H1 (cell line): Measurements from ENCODE around the gene APEH. TPM values are rescaled to one million over a fixed set of nuclear protein-coding genes. Genes with fewer than 3 reads are reported as not detected.

Experiments used
- CTCF ChIA-PET: fragments of 300-600 bp; sonication (Branson Sonifier 250); formaldehyde crosslinking; loops from one replicate; lab custom pipeline; 2021; ENCODE audit not compliant: partially characterized antibody; lab: Charles Lee
- POLR2A ChIA-PET: fragments of 300-600 bp; sonication (Branson Sonifier 250); formaldehyde crosslinking; loops from one replicate; lab custom pipeline; 2021; ENCODE audit warnings: inconsistent platforms; ENCODE audit not compliant: partially characterized antibody; lab: Charles Lee
- DNase-seq, 2 experiments: peaks; one replicate each; pipeline versions ENCODE4 v3.0.0 to v3.0.0-alpha.2; 2010 to 2022; ENCODE audit warnings: low spot score in 2 of 2, low read depth in 1 of 2, mixed read lengths in 1 of 2
- FAIRE-seq: peaks from 2 replicates; lab custom pipeline; 2011; peaks lifted over from hg19 to GRCh38; lab: Jason Lieb, UNC
- H2AFZ ChIP-seq: 2 replicates; pipeline ENCODE4 v1.8.1; 2012; ENCODE audit warnings: low read length, inconsistent platforms
- H2AK5ac ChIP-seq: 2 replicates; pipeline ENCODE4 v1.6.1; 2013; ENCODE audit warnings: low read depth, low read length
- H2BK120ac ChIP-seq: replicated peaks from 2 replicates; pipeline ENCODE3; 2013; ENCODE audit warnings: low read depth, low read length, inconsistent platforms
- H2BK12ac ChIP-seq: 2 replicates; pipeline ENCODE4 v1.6.1; 2013; ENCODE audit warnings: low read depth, low read length
- H2BK15ac ChIP-seq: 2 replicates; pipeline ENCODE4 v1.6.1; 2013; ENCODE audit warnings: low read length
- H2BK20ac ChIP-seq: 2 replicates; pipeline ENCODE4 v1.6.1; 2013; ENCODE audit warnings: low read length
- H2BK5ac ChIP-seq: 2 replicates; pipeline ENCODE4 v1.6.1; 2013; ENCODE audit warnings: low read depth, low read length
- H3K14ac ChIP-seq: 2 replicates; pipeline ENCODE4 v1.6.1; 2013; ENCODE audit warnings: inconsistent platforms; ENCODE audit not compliant: insufficient read length
- H3K18ac ChIP-seq: 2 replicates; pipeline ENCODE4 v1.6.1; 2013; ENCODE audit warnings: low read length; ENCODE audit errors: extremely low read depth
- H3K23ac ChIP-seq: 2 replicates; pipeline ENCODE4 v1.6.1; 2013; ENCODE audit warnings: inconsistent platforms; ENCODE audit not compliant: insufficient read length
- H3K23me2 ChIP-seq: 2 replicates; pipeline ENCODE4 v1.6.1; 2013; ENCODE audit warnings: low read depth, low read length
- H3K27ac ChIP-seq: 2 replicates; pipeline ENCODE4 v1.6.1; 2011; ENCODE audit warnings: low read depth, low read length, inconsistent platforms
- H3K27me3 ChIP-seq, 4 experiments: replicated peaks in 1 of 4; 1 replicate in 1 of 4; 2 replicates in 3 of 4; pipeline versions ENCODE4 v1.6.1 to v1.8.1; 2011 to 2013; ENCODE audit warnings: low read length in 3 of 4, mild to moderate bottlenecking in 3 of 4, inconsistent platforms in 2 of 4, mixed read lengths in 2 of 4, moderate library complexity in 1 of 4; ENCODE audit not compliant: control insufficient read depth in 3 of 4, insufficient read depth in 3 of 4; ENCODE audit errors: extremely low read depth in 1 of 4
- H3K36me3 ChIP-seq, 4 experiments: 2 replicates each; pipeline versions ENCODE4 v1.6.1 to v1.8.1; 2011 to 2013; ENCODE audit warnings: mild to moderate bottlenecking in 4 of 4, low read length in 3 of 4, moderate library complexity in 2 of 4, control low read depth in 1 of 4, inconsistent platforms in 1 of 4; ENCODE audit not compliant: insufficient read depth in 4 of 4, control insufficient read depth in 2 of 4
- H3K4ac ChIP-seq: replicated peaks from 2 replicates; pipeline ENCODE3; 2013; ENCODE audit warnings: low read length, low read depth, mixed read lengths, inconsistent platforms; ENCODE audit not compliant: insufficient read length
- H3K4me1 ChIP-seq, 4 experiments: replicated peaks in 1 of 4; 1 replicate in 1 of 4; 2 replicates in 3 of 4; pipeline versions ENCODE4 v1.6.1 to v1.8.1; 2011 to 2013; ENCODE audit warnings: low read length in 3 of 4, inconsistent platforms in 2 of 4, mixed read lengths in 1 of 4; ENCODE audit not compliant: insufficient read depth in 4 of 4, control insufficient read depth in 3 of 4
- H3K4me2 ChIP-seq, 2 experiments: 2 replicates each; pipeline versions ENCODE4 v1.6.1 to v1.8.1; 2011 to 2013; ENCODE audit warnings: low read depth in 2 of 2, low read length in 2 of 2, control low read depth in 1 of 2, inconsistent platforms in 1 of 2, mild to moderate bottlenecking in 1 of 2; ENCODE audit not compliant: insufficient read depth in 1 of 2
- H3K4me3 ChIP-seq, 4 experiments: fragments of 200-600, 300-600 bp in 1 of 4; sonication (generic), shearing (Covaris generic), sonication (Bioruptor Twin) in 1 of 4; 2 replicates each; pipeline versions ENCODE4 v1.5.1 to v1.8.1; 2011 to 2016; ENCODE audit warnings: low read length in 4 of 4, low read depth in 3 of 4, control low read depth in 2 of 4, inconsistent platforms in 2 of 4, mild to moderate bottlenecking in 2 of 4, mixed read lengths in 1 of 4, moderate library complexity in 1 of 4; ENCODE audit not compliant: insufficient read depth in 2 of 4; ENCODE audit errors: extremely low read depth in 1 of 4
- H3K56ac ChIP-seq: replicated peaks from 2 replicates; pipeline ENCODE3; 2013; ENCODE audit warnings: low read depth, mild to moderate bottlenecking, mixed read lengths, low read length, inconsistent platforms; ENCODE audit not compliant: insufficient read length
- H3K79me1 ChIP-seq: 2 replicates; pipeline ENCODE4 v1.6.1; 2013; ENCODE audit warnings: low read depth, low read length, control low read depth
- H3K79me2 ChIP-seq, 2 experiments: 2 replicates each; pipeline versions ENCODE4 v1.6.1 to v1.8.1; 2012 to 2013; ENCODE audit warnings: low read length in 2 of 2, mild to moderate bottlenecking in 2 of 2, inconsistent platforms in 1 of 2; ENCODE audit not compliant: insufficient read depth in 2 of 2, control insufficient read depth in 1 of 2
- H3K9ac ChIP-seq, 4 experiments: replicated peaks in 1 of 4; 1 replicate in 1 of 4; 2 replicates in 3 of 4; pipeline versions ENCODE4 v1.6.1 to v1.8.1; 2011 to 2013; ENCODE audit warnings: low read depth in 3 of 4, low read length in 3 of 4, control low read depth in 2 of 4, mild to moderate bottlenecking in 2 of 4, moderate library complexity in 2 of 4, inconsistent platforms in 1 of 4; ENCODE audit errors: extremely low read depth in 1 of 4
- H3K9me3 ChIP-seq, 2 experiments: 2 replicates each; pipeline versions ENCODE4 v1.6.1 to v1.8.1; 2012 to 2013; ENCODE audit warnings: mild to moderate bottlenecking in 2 of 2, moderate library complexity in 2 of 2, control low read depth in 1 of 2, inconsistent platforms in 1 of 2, low read depth in 1 of 2, low read length in 1 of 2, mixed read lengths in 1 of 2; ENCODE audit not compliant: insufficient read depth in 2 of 2
- H4K20me1 ChIP-seq, 2 experiments: replicated peaks in 1 of 2; 2 replicates each; pipeline versions ENCODE3 to v1.8.1; 2011 to 2013; ENCODE audit warnings: inconsistent platforms in 2 of 2, low read length in 2 of 2, mild to moderate bottlenecking in 1 of 2; ENCODE audit not compliant: insufficient read depth in 2 of 2, control insufficient read depth in 1 of 2
- H4K5ac ChIP-seq: 2 replicates; pipeline ENCODE4 v1.6.1; 2013; ENCODE audit warnings: low read length, low read depth, mixed read lengths, inconsistent platforms; ENCODE audit not compliant: insufficient read length
- H4K8ac ChIP-seq: 2 replicates; pipeline ENCODE4 v1.8.0; 2013; ENCODE audit warnings: mild to moderate bottlenecking, moderate library complexity, low read length, inconsistent platforms; ENCODE audit not compliant: insufficient read depth; ENCODE audit errors: extremely low read depth
- H4K91ac ChIP-seq: replicated peaks from 2 replicates; pipeline ENCODE3; 2013; ENCODE audit warnings: low read length, mixed read lengths, inconsistent platforms; ENCODE audit not compliant: insufficient read length
- CREB1 ChIP-seq: IDR thresholded peaks from 2 replicates; pipeline ENCODE4 v1.6.1; 2012; ENCODE audit warnings: inconsistent platforms
- NRF1 ChIP-seq: IDR thresholded peaks from 2 replicates; pipeline ENCODE4 v1.6.1; 2011; ENCODE audit warnings: mild to moderate bottlenecking, low read depth, low read length, improper control_type of control experiment
- SUZ12 ChIP-seq: fragments of 200-600 bp; sonication (generic); IDR thresholded peaks from 2 replicates; pipeline ENCODE4 v1.6.1; 2012; ENCODE audit warnings: mild to moderate bottlenecking, inconsistent platforms, low read length, moderate library complexity, mixed read lengths
- WGBS, 2 experiments: shearing (Covaris generic) in 1 of 2; methylation state at CpG; one replicate each; pipeline versions ENCODE4 v1.1.6 to v1.1.7; 2013 to 2015; ENCODE audit warnings: low lambda C conversion rate in 2 of 2, mixed read lengths in 2 of 2, inconsistent platforms in 1 of 2, low coverage in 1 of 2, missing lambda C conversion rate in 1 of 2; ENCODE audit not compliant: insufficient replicate concordance in 2 of 2, insufficient coverage in 1 of 2, insufficient read length in 1 of 2; ENCODE audit errors: extremely low coverage in 1 of 2, missing lambda C conversion rate in 1 of 2; 5-methylcytosine and 5-hydroxymethylcytosine counted together
- polyA plus RNA-seq, 7 experiments: library from polyadenylated mRNA; depleted of rRNA in 3 of 7; stranded (reverse) in 5 of 7; unstranded in 2 of 7; fragments of >200 nt in 5 of 7; fragments of 200-250 nt in 2 of 7; gene quantifications; 1 replicate in 5 of 7; 2 replicates in 1 of 7; 4 replicates in 1 of 7; pipeline versions ENCODE4 v1.2.1 to v1.2.3, GENCODE V29; 2011 to 2013; ENCODE audit warnings: missing spikeins in 2 of 7, mixed read lengths in 2 of 7
- total RNA-seq: library from RNA; stranded (reverse); fragmentation: NEBNext Ultra II Directional; extraction: Animal tissue kit (Norgen Biotek cat#: 25700); gene quantifications from 2 replicates; pipeline ENCODE4 v1.2.1, GENCODE V29; 2021
- TF ChIP-seq, protein P1 (sequence below): IDR thresholded peaks from 2 replicates; pipeline ENCODE4 v1.6.1; 2012; ENCODE audit warnings: inconsistent platforms
- TF ChIP-seq, protein P2 (sequence below), 3 experiments: IDR thresholded peaks; 1 replicate in 2 of 3; 2 replicates in 1 of 3; pipeline versions ENCODE4 v1.5.1 to v1.6.1; 2011; ENCODE audit warnings: low read length in 3 of 3, mild to moderate bottlenecking in 3 of 3, inconsistent platforms in 2 of 3, low read depth in 1 of 3, moderate library complexity in 1 of 3; ENCODE audit not compliant: insufficient read depth in 1 of 3; ENCODE audit errors: control extremely low read depth in 1 of 3
- TF ChIP-seq, protein P3 (sequence below): IDR thresholded peaks from 2 replicates; pipeline ENCODE4 v1.6.1; 2012; ENCODE audit warnings: inconsistent platforms

Gene APEH
- total and polyA plus RNA-seq, 2 of the 8 experiments (the other 6 are each of a cell fraction or from before 2014, with no cell fraction given): 222 to 260 TPM

DNA sequence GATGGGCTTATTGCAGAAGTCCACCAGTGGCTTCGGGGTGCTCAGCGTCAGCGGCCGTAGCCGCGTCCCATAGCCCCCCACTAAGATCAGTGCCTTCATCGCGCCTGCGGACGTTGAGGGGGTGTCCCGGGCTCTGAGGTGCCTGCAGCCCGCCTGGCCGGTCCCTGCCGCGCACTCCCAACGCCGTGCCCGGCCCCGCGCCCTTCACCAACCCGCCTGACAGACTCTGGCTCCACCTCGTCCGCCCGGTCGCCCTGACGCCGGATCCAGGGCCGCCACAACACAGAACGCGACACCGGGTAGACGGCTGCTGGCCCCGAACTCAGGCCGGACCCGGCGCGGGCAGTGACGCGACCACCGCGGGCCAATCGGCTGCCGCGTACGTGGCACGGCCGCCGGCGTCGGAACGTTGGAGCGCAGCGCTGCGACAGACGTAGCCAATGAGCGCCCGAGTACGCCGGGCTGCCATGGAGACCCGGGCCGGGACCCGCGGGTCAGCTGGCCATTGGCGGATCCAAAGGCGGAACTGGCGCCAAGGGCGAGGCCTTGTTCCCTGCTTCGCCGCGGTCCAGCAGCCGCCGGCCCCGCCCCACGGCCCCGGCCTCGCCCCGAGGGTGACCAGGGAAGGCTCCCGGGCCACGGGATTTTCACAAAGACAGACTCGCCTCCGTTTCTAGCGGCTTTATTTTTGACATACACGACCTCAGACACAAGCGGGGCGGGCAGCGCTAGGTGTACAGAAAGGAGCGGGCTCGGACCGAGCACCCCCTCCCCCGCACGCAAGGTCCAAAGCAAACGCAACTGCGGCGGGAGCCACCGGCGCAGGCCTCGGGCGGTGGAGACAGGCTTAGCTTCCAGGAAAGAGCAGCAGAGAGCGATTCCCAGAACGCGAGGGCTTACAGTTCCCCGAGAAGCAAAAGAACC is 49.7 kb downstream of the APEH start, which contains the start of gene GMPPB:
GMPPB (minus strand) TSS at position 324 of the 924 bp plus-strand sequence; CDS start at position 99, 225 bp downstream.
- Histone ChIP-seq H3K4me1 (peaks cover 0 to 19% (median 8%) of the 10 kb centered on the region in 4 experiments; a peak in 6 of 7 replicates), H2AK5ac (peak within 1 kb of the TSS; percentile 69; the same call in 1 of the 2 replicates), H3K36me3 (peaks cover 10 to 20% (median 18%) of the 10 kb centered on the region in 4 experiments), H4K5ac (peak within 1 kb of the TSS; percentile 39), H2BK120ac (no peak within 1 kb of the TSS), H3K27me3 (no peaks in the 10 kb centered on the region), H3K9ac (peak within 1 kb of the TSS; percentile 76 to 90 (median 86)), H3K9me3 (no peaks in the 10 kb centered on the region), H3K4me3 (peak within 1 kb of the TSS; percentile 72 to 97 (median 94)), H4K20me1 (peaks cover 7 to 23% of the 10 kb centered on the region in 2 experiments), H2BK20ac (no peak within 1 kb of the TSS), H2BK12ac (no peak within 1 kb of the TSS; the same call in 1 of the 2 replicates), H3K23ac (no peak within 1 kb of the TSS), H3K27ac (peak within 1 kb of the TSS; percentile 80), H2AFZ (peak within 1 kb of the TSS; percentile 43; the same call in 1 of the 2 replicates), H3K14ac (no peak within 1 kb of the TSS), H3K23me2 (peaks cover 12% of the 10 kb centered on the region; the same call in 1 of the 2 replicates), H3K79me2 (peaks cover 0 to 8% of the 10 kb centered on the region in 2 experiments; a peak in 1 of 4 replicates), H3K18ac (no peak within 1 kb of the TSS; the same call in none of the 2 replicates), H3K4me2 (peak within 1 kb of the TSS; percentile 59 to 92), H4K91ac (peak within 1 kb of the TSS; percentile 64), H2BK5ac (peak within 1 kb of the TSS; percentile 83), H3K4ac (peak within 1 kb of the TSS; percentile 32), H4K8ac (peak within 1 kb of the TSS; percentile 94), H3K56ac (peak within 1 kb of the TSS; percentile 50), H3K79me1 (peaks cover 5% of the 10 kb centered on the region; the same call in 1 of the 2 replicates), H2BK15ac (no peak within 1 kb of the TSS)
- ChIA-PET POLR2A (interaction anchor here (0.6 to 7.3 kb wide), 11 partner anchors 9 to 554 kb away, joined by 3 to 41 read pairs (median 4); partner anchors contain the start of gene IP6K1), CTCF (interaction anchor here (0.8 to 1.5 kb wide), 8 partner anchors 20 to 206 kb away, joined by 3 to 14 read pairs (median 3); partner anchors contain the start of genes IP6K1 and MON1A)
- 2% methylated on average over 81 of the region's 102 CpGs; no CpG with 5 or more reads in 1 of the 2 experiments for WGBS, 2 experiments
- peak; percentile 91 to 97 for DNase-seq
- no peak for FAIRE-seq
- TF ChIP-seq, protein P1, sequence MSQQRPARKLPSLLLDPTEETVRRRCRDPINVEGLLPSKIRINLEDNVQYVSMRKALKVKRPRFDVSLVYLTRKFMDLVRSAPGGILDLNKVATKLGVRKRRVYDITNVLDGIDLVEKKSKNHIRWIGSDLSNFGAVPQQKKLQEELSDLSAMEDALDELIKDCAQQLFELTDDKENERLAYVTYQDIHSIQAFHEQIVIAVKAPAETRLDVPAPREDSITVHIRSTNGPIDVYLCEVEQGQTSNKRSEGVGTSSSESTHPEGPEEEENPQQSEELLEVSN: peak; percentile 53; the same call in 1 of the 2 replicates
- TF ChIP-seq, protein P2, sequence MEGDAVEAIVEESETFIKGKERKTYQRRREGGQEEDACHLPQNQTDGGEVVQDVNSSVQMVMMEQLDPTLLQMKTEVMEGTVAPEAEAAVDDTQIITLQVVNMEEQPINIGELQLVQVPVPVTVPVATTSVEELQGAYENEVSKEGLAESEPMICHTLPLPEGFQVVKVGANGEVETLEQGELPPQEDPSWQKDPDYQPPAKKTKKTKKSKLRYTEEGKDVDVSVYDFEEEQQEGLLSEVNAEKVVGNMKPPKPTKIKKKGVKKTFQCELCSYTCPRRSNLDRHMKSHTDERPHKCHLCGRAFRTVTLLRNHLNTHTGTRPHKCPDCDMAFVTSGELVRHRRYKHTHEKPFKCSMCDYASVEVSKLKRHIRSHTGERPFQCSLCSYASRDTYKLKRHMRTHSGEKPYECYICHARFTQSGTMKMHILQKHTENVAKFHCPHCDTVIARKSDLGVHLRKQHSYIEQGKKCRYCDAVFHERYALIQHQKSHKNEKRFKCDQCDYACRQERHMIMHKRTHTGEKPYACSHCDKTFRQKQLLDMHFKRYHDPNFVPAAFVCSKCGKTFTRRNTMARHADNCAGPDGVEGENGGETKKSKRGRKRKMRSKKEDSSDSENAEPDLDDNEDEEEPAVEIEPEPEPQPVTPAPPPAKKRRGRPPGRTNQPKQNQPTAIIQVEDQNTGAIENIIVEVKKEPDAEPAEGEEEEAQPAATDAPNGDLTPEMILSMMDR (IDR thresholded peaks at IDR 0.05; ENCODE audit: control extremely low read depth in 1 of 3, insufficient read depth in 1 of 3, low read depth in 1 of 3, low read length in 3 of 3): no peak
- TF ChIP-seq NRF1: no peak
- TF ChIP-seq CREB1: peak; percentile 98
- TF ChIP-seq, protein P3, sequence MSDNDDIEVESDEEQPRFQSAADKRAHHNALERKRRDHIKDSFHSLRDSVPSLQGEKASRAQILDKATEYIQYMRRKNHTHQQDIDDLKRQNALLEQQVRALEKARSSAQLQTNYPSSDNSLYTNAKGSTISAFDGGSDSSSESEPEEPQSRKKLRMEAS: no peak; the same call in none of the 2 replicates
- no peak for TF ChIP-seq SUZ12
